ENCODE results near the gene CDCP1. TPM values are rescaled to one million over a fixed set of nuclear protein-coding genes. Genes with fewer than 3 reads are reported as not detected.
A peak's percentile ranks its signal among the peaks of the same experiment; 100 is the strongest.

Gene CDCP1
- total RNA-seq, result 10 to 100 TPM in 5 of 6 donors, 1 to 10 TPM in 1; 9.9 to 32.7 (median 19.2) TPM

GRCh38 chr3:45145681-45146614, at the start of gene CDCP1:
TSS of gene CDCP1 (minus strand) at chr3:45146378. CDS start at chr3:45146287, 91 bp downstream.
- Histone ChIP-seq H3K9me3 (peaks cover 0 to 4% (median 2%) of the 10 kb centered on the region in 4 donors), H3K27ac (peak within 1 kb of the TSS in 3 of 4 donors; percentile 56 to 71 (median 65)), H3K36me3 (no peaks in the 10 kb centered on the region), H3K27me3 (peaks cover 0 to 16% (median 7%) of the 10 kb centered on the region in 4 donors), H3K4me3 (peak within 1 kb of the TSS; percentile 41 to 67 (median 65)), H3K4me1 (peaks cover 12 to 18% (median 16%) of the 10 kb centered on the region in 4 donors)
- 1 to 3% methylated on average over 42 to 56 of the region's 92 CpGs for WGBS, 2 donors
- TF ChIP-seq EP300 (IDR thresholded peaks at IDR 0.05), result no peak
- TF ChIP-seq CTCF (IDR thresholded peaks at IDR 0.05), result no peak
- TF ChIP-seq POLR2AphosphoS5 (IDR thresholded peaks at IDR 0.05), result peak in 1 of 2 donors; percentile 18
- TF ChIP-seq POLR2A (IDR thresholded peaks at IDR 0.05), result peak in 2 of 4 donors; percentile 20 to 80
- ATAC-seq (ENCODE audit: low FRiP score in 2 of 2), result peak; percentile 66 to 91
- DNase-seq, result peak; percentile 67 to 87

GRCh38 chr3:45194791-45195190, 48.6 kb upstream of the CDCP1 start:
- Histone ChIP-seq H3K36me3 (no peaks in the 10 kb centered on the region), H3K4me1 (peaks cover 0 to 6% (median 1%) of the 10 kb centered on the region in 4 donors), H3K9me3 (no peaks in the 10 kb centered on the region), H3K27ac (no peak overlapping the region), H3K4me3 (no peak overlapping the region), H3K27me3 (no peaks in the 10 kb centered on the region)
- ATAC-seq (ENCODE audit: low FRiP score in 2 of 2) (no peak), DNase-seq (no peak)
- TF ChIP-seq POLR2A (IDR thresholded peaks at IDR 0.05), result no peak
- no peak for TF ChIP-seq CTCF (IDR thresholded peaks at IDR 0.05)
- no peak for TF ChIP-seq EP300 (IDR thresholded peaks at IDR 0.05)
- TF ChIP-seq POLR2AphosphoS5 (IDR thresholded peaks at IDR 0.05), result no peak
- WGBS, 2 donors, result 88 to 92% methylated on average over 5 of the region's 5 CpGs

- no peak for ATAC-seq (ENCODE audit: low FRiP score in 2 of 2)
- Histone ChIP-seq H3K36me3 (no peaks in the 10 kb centered on the region), H3K9me3 (no peaks in the 10 kb centered on the region), H3K4me3 (no peak overlapping the region), H3K27me3 (no peaks in the 10 kb centered on the region), H3K4me1 (no peaks in the 10 kb centered on the region), H3K27ac (no peak overlapping the region)
- DNase-seq, result no peak
- TF ChIP-seq EP300 (IDR thresholded peaks at IDR 0.05) (no peak), POLR2AphosphoS5 (IDR thresholded peaks at IDR 0.05) (no peak), POLR2A (IDR thresholded peaks at IDR 0.05) (no peak), CTCF (IDR thresholded peaks at IDR 0.05) (no peak)
- WGBS, 2 donors, result 44 to 55% methylated on average over 3 of the region's 3 CpGs
Measured at GRCh38 chr3:45191924-45192417, 45.8 kb upstream of the CDCP1 start.

- Histone ChIP-seq H3K4me3 (no peak overlapping the region), H3K36me3 (no peaks in the 10 kb centered on the region), H3K27me3 (no peaks in the 10 kb centered on the region), H3K27ac (no peak overlapping the region), H3K4me1 (no peaks in the 10 kb centered on the region), H3K9me3 (no peaks in the 10 kb centered on the region)
- no peak for DNase-seq
- TF ChIP-seq POLR2A (IDR thresholded peaks at IDR 0.05) (no peak), CTCF (IDR thresholded peaks at IDR 0.05) (no peak), POLR2AphosphoS5 (IDR thresholded peaks at IDR 0.05) (no peak), EP300 (IDR thresholded peaks at IDR 0.05) (no peak)
- no peak for ATAC-seq (ENCODE audit: low FRiP score in 2 of 2)
- 94 to 98% methylated on average over 4 of the region's 4 CpGs for WGBS, 2 donors
Measured at GRCh38 chr3:45191424-45191823, 45.2 kb upstream of the CDCP1 start.

All from upper lobe of left lung (tissue), 6 donors.